ENCODE results near the gene ARMH3.

The ARMH3 gene

GRCh38 chr10:102055647-102056419, at the start of gene ARMH3:
TSS of gene ARMH3 (minus strand) at chr10:102056173. CDS start at chr10:102040114, 16,059 bp downstream.
- Histone ChIP-seq H4K20me1 (ENCODE audit: control insufficient read depth, insufficient read depth, low read depth, low read length) (no peaks in the 10 kb centered on the region), H3K4me2 (ENCODE audit: low read length) (peak within 1 kb of the TSS; percentile 74), H3K27ac (ENCODE audit: low read depth, low read length) (peak within 1 kb of the TSS; percentile 21), H3K27me3 (ENCODE audit: control insufficient read depth, low read length) (no peaks in the 10 kb centered on the region), H3K9me3 (ENCODE audit: control insufficient read depth, insufficient read depth, low read length) (no peaks in the 10 kb centered on the region), H3K36me3 (ENCODE audit: control insufficient read depth, low read length) (peaks cover 3% of the 10 kb centered on the region; the same call in 1 of the 2 replicates), H3K9me2 (replicated peaks; ENCODE audit: control insufficient read depth, low read length) (no peaks in the 10 kb centered on the region), H3F3A (ENCODE audit: control insufficient read depth, insufficient read depth) (no peaks in the 10 kb centered on the region), H3K4me3 (ENCODE audit: low read length) (peak within 1 kb of the TSS; percentile 95), H3K79me2 (ENCODE audit: control insufficient read depth, low read length) (peaks cover 46% of the 10 kb centered on the region), H3K4me1 (ENCODE audit: control insufficient read depth, low read length) (peaks cover 26% of the 10 kb centered on the region)
- TF ChIP-seq EZH2phosphoT487 (IDR thresholded peaks at IDR 0.05; ENCODE audit: borderline replicate concordance, low read length) (no peak), CTCF (IDR thresholded peaks at IDR 0.05; ENCODE audit: low read depth, low read length, poor library complexity, severe bottlenecking) (no peak)

GRCh38 chr10:102102421-102102820, 46.4 kb upstream of the ARMH3 start:
- Histone ChIP-seq H3K27ac (ENCODE audit: low read depth, low read length) (no peak overlapping the region), H3K36me3 (ENCODE audit: control insufficient read depth, low read length) (peaks cover 15% of the 10 kb centered on the region), H3K79me2 (ENCODE audit: control insufficient read depth, low read length) (no peaks in the 10 kb centered on the region)

GRCh38 chr10:102101152-102101551, 45.2 kb upstream of the ARMH3 start:
- Histone ChIP-seq H3K27ac (ENCODE audit: low read depth, low read length) (no peak overlapping the region), H4K20me1 (ENCODE audit: control insufficient read depth, insufficient read depth, low read depth, low read length) (no peaks in the 10 kb centered on the region), H3K9me3 (ENCODE audit: control insufficient read depth, insufficient read depth, low read length) (no peaks in the 10 kb centered on the region), H3K4me3 (ENCODE audit: low read length) (no peak overlapping the region), H3K27me3 (ENCODE audit: control insufficient read depth, low read length) (no peaks in the 10 kb centered on the region), H3K9me2 (replicated peaks; ENCODE audit: control insufficient read depth, low read length) (no peaks in the 10 kb centered on the region), H3K36me3 (ENCODE audit: control insufficient read depth, low read length) (peaks cover 7% of the 10 kb centered on the region), H3K4me1 (ENCODE audit: control insufficient read depth, low read length) (no peaks in the 10 kb centered on the region), H3F3A (ENCODE audit: control insufficient read depth, insufficient read depth) (no peaks in the 10 kb centered on the region), H3K4me2 (ENCODE audit: low read length) (no peak overlapping the region), H3K79me2 (ENCODE audit: control insufficient read depth, low read length) (no peaks in the 10 kb centered on the region)
- TF ChIP-seq CTCF (IDR thresholded peaks at IDR 0.05; ENCODE audit: low read depth, low read length, poor library complexity, severe bottlenecking) (no peak), EZH2phosphoT487 (IDR thresholded peaks at IDR 0.05; ENCODE audit: borderline replicate concordance, low read length) (no peak)

More at GRCh38 chr10:102102421-102102820, 46.4 kb upstream of the ARMH3 start:
- H3K4me2 ChIP-seq (ENCODE audit: low read length): no peak overlapping the region
- no peaks in the 10 kb centered on the region for H3K4me1 ChIP-seq (ENCODE audit: control insufficient read depth, low read length)
- H3F3A ChIP-seq (ENCODE audit: control insufficient read depth, insufficient read depth): no peaks in the 10 kb centered on the region
- H4K20me1 ChIP-seq (ENCODE audit: control insufficient read depth, insufficient read depth, low read depth, low read length): no peaks in the 10 kb centered on the region
- H3K9me2 ChIP-seq (replicated peaks; ENCODE audit: control insufficient read depth, low read length): no peaks in the 10 kb centered on the region
- H3K4me3 ChIP-seq (ENCODE audit: low read length): no peak overlapping the region
- TF ChIP-seq EZH2phosphoT487 (IDR thresholded peaks at IDR 0.05; ENCODE audit: borderline replicate concordance, low read length) (no peak), CTCF (IDR thresholded peaks at IDR 0.05; ENCODE audit: low read depth, low read length, poor library complexity, severe bottlenecking) (no peak)
- no peaks in the 10 kb centered on the region for H3K27me3 ChIP-seq (ENCODE audit: control insufficient read depth, low read length)
- H3K9me3 ChIP-seq (ENCODE audit: control insufficient read depth, insufficient read depth, low read length): no peaks in the 10 kb centered on the region

Measured in DOHH2 (cell line).